Measurements from ENCODE around the gene TMEM238L. TPM values are rescaled to one million over a fixed set of nuclear protein-coding genes. Genes with fewer than 3 reads are reported as not detected.

TMEM238L gene
- total and polyA plus RNA-seq, 7 experiments from 2014 or later, result not detected

- Mint-ChIP-seq H3K4me3 (no peak overlapping the region), H3K27me3 (peaks cover 0 to 6% (median 0%) of the 10 kb centered on the region in 5 donors), H3K36me3 (no peaks in the 10 kb centered on the region), H3K27ac (no peak overlapping the region), H3K4me1 (no peaks in the 10 kb centered on the region), H3K9me3 (no peaks in the 10 kb centered on the region)
- Histone ChIP-seq H3K9me3 (ENCODE audit: control insufficient read depth in 2 of 3, low read length in 3 of 3) (no peaks in the 10 kb centered on the region), H3K4me3 (ENCODE audit: low read length) (no peak overlapping the region), H3K27me3 (ENCODE audit: control insufficient read depth in 2 of 2, insufficient read depth in 2 of 2, low read length in 2 of 2) (no peaks in the 10 kb centered on the region), H3K27ac (ENCODE audit: low read depth, low read length) (no peak overlapping the region), H3K4me1 (ENCODE audit: control insufficient read depth in 2 of 2, insufficient read depth in 2 of 2, low read length in 2 of 2) (no peaks in the 10 kb centered on the region), H3K36me3 (ENCODE audit: control insufficient read depth in 2 of 3, insufficient read depth in 3 of 3, low read length in 3 of 3) (no peaks in the 10 kb centered on the region)
- ChIA-PET CTCF (interaction anchor here (1.4 kb wide), 1 partner anchor 175 kb away, joined by 3 read pairs; no protein-coding TSS in a partner anchor), POLR2A (no interaction called here)
- intact Hi-C loops (cut with micrococcal nuclease), result no loop called here
- no peak for DNase-seq
- no peak for ATAC-seq
These were observed 17.9 kb upstream of the TMEM238L start for GRCh38 chr17:10821770-10822169.

- POLR2A ChIA-PET, result no interaction called here
- H3K4me1 ChIP-seq (ENCODE audit: control insufficient read depth in 2 of 2, insufficient read depth in 2 of 2, low read length in 2 of 2), result no peaks in the 10 kb centered on the region
- H3K27ac ChIP-seq (ENCODE audit: low read depth, low read length), result no peak overlapping the region
- Mint-ChIP-seq H3K4me3 (no peak overlapping the region), H3K4me1 (no peaks in the 10 kb centered on the region), H3K36me3 (no peaks in the 10 kb centered on the region), H3K27ac (no peak overlapping the region), H3K9me3 (no peaks in the 10 kb centered on the region), H3K27me3 (peaks cover 0 to 6% (median 0%) of the 10 kb centered on the region in 5 donors)
- CTCF ChIA-PET, result interaction anchor here (1.4 kb wide), 1 partner anchor 174 kb away, joined by 3 read pairs; no protein-coding TSS in a partner anchor
- intact Hi-C loops (cut with micrococcal nuclease), result no loop called here
- no peak for ATAC-seq
- no peak for DNase-seq
- H3K4me3 ChIP-seq (ENCODE audit: low read length), result no peak overlapping the region
- H3K36me3 ChIP-seq (ENCODE audit: control insufficient read depth in 2 of 3, insufficient read depth in 3 of 3, low read length in 3 of 3), result no peaks in the 10 kb centered on the region
- no peaks in the 10 kb centered on the region for H3K9me3 ChIP-seq (ENCODE audit: control insufficient read depth in 2 of 3, low read length in 3 of 3)
- H3K27me3 ChIP-seq (ENCODE audit: control insufficient read depth in 2 of 2, insufficient read depth in 2 of 2, low read length in 2 of 2), result no peaks in the 10 kb centered on the region
These were observed 17.2 kb upstream of the TMEM238L start for GRCh38 chr17:10821054-10821453.

- intact Hi-C loops (cut with micrococcal nuclease), result no loop called here
- no peak for DNase-seq
- Mint-ChIP-seq H3K36me3 (no peaks in the 10 kb centered on the region), H3K4me3 (no peak overlapping the region), H3K27me3 (no peaks in the 10 kb centered on the region), H3K4me1 (no peaks in the 10 kb centered on the region), H3K9me3 (no peaks in the 10 kb centered on the region), H3K27ac (no peak overlapping the region)
- no peaks in the 10 kb centered on the region for H3K9me3 ChIP-seq (ENCODE audit: control insufficient read depth in 2 of 3, low read length in 3 of 3)
- H3K27me3 ChIP-seq (ENCODE audit: control insufficient read depth in 2 of 2, insufficient read depth in 2 of 2, low read length in 2 of 2), result no peaks in the 10 kb centered on the region
- ChIA-PET CTCF (no interaction called here), POLR2A (no interaction called here)
- no peaks in the 10 kb centered on the region for H3K4me1 ChIP-seq (ENCODE audit: control insufficient read depth in 2 of 2, insufficient read depth in 2 of 2, low read length in 2 of 2)
- ATAC-seq, result no peak
- H3K36me3 ChIP-seq (ENCODE audit: control insufficient read depth in 2 of 3, insufficient read depth in 3 of 3, low read length in 3 of 3), result no peaks in the 10 kb centered on the region
- no peak overlapping the region for H3K4me3 ChIP-seq (ENCODE audit: low read length)
- no peak overlapping the region for H3K27ac ChIP-seq (ENCODE audit: low read depth, low read length)
These were observed 11.4 kb upstream of the TMEM238L start for GRCh38 chr17:10815319-10815718.

- Mint-ChIP-seq H3K4me1 (no peaks in the 10 kb centered on the region), H3K4me3 (no peak overlapping the region), H3K27ac (no peak overlapping the region), H3K9me3 (no peaks in the 10 kb centered on the region), H3K36me3 (no peaks in the 10 kb centered on the region), H3K27me3 (no peaks in the 10 kb centered on the region)
- DNase-seq (no peak), ATAC-seq (no peak)
- Histone ChIP-seq H3K4me3 (ENCODE audit: low read length) (no peak overlapping the region), H3K27ac (ENCODE audit: low read depth, low read length) (no peak overlapping the region), H3K9me3 (ENCODE audit: control insufficient read depth in 2 of 3, low read length in 3 of 3) (no peaks in the 10 kb centered on the region), H3K4me1 (ENCODE audit: control insufficient read depth in 2 of 2, insufficient read depth in 2 of 2, low read length in 2 of 2) (no peaks in the 10 kb centered on the region), H3K27me3 (ENCODE audit: control insufficient read depth in 2 of 2, insufficient read depth in 2 of 2, low read length in 2 of 2) (no peaks in the 10 kb centered on the region), H3K36me3 (ENCODE audit: control insufficient read depth in 2 of 3, insufficient read depth in 3 of 3, low read length in 3 of 3) (no peaks in the 10 kb centered on the region)
- POLR2A ChIA-PET, result no interaction called here
- CTCF ChIA-PET, result no interaction called here
- intact Hi-C loops (cut with micrococcal nuclease), result no loop called here
These were observed 10.2 kb upstream of the TMEM238L start for GRCh38 chr17:10814075-10814474.

GRCh38 chr17:10812674-10813073 is 8.8 kb upstream of the TMEM238L start:
- no peaks in the 10 kb centered on the region for H3K27me3 ChIP-seq (ENCODE audit: control insufficient read depth in 2 of 2, insufficient read depth in 2 of 2, low read length in 2 of 2)
- no peaks in the 10 kb centered on the region for H3K9me3 ChIP-seq (ENCODE audit: control insufficient read depth in 2 of 3, low read length in 3 of 3)
- no peak overlapping the region for H3K4me3 ChIP-seq (ENCODE audit: low read length)
- H3K4me3 Mint-ChIP-seq, result no peak overlapping the region
- DNase-seq (no peak), ATAC-seq (no peak)
- ChIA-PET CTCF (no interaction called here), POLR2A (interaction anchor here (1.0 kb wide), 1 partner anchor 116 kb away, joined by 3 read pairs; the partner anchor contains the start of genes ADPRM and SCO1)
- H3K36me3 Mint-ChIP-seq, result no peaks in the 10 kb centered on the region
- intact Hi-C loops (cut with micrococcal nuclease), result no loop called here
- H3K9me3 Mint-ChIP-seq, result no peaks in the 10 kb centered on the region
- no peak overlapping the region for H3K27ac ChIP-seq (ENCODE audit: low read depth, low read length)
- no peaks in the 10 kb centered on the region for H3K4me1 Mint-ChIP-seq
- no peaks in the 10 kb centered on the region for H3K36me3 ChIP-seq (ENCODE audit: control insufficient read depth in 2 of 3, insufficient read depth in 3 of 3, low read length in 3 of 3)
- H3K27ac Mint-ChIP-seq, result no peak overlapping the region
- no peaks in the 10 kb centered on the region for H3K4me1 ChIP-seq (ENCODE audit: control insufficient read depth in 2 of 2, insufficient read depth in 2 of 2, low read length in 2 of 2)
- H3K27me3 Mint-ChIP-seq, result no peaks in the 10 kb centered on the region

- Mint-ChIP-seq H3K4me1 (no peaks in the 10 kb centered on the region), H3K27ac (no peak overlapping the region), H3K9me3 (no peaks in the 10 kb centered on the region), H3K36me3 (peaks cover 0 to 3% (median 0%) of the 10 kb centered on the region in 5 donors), H3K4me3 (no peak overlapping the region), H3K27me3 (peaks cover 0 to 3% (median 0%) of the 10 kb centered on the region in 5 donors)
- CTCF ChIA-PET, result no interaction called here
- ATAC-seq, result no peak
- no peak for DNase-seq
- Histone ChIP-seq H3K27me3 (ENCODE audit: control insufficient read depth in 2 of 2, insufficient read depth in 2 of 2, low read length in 2 of 2) (no peaks in the 10 kb centered on the region), H3K36me3 (ENCODE audit: control insufficient read depth in 2 of 3, insufficient read depth in 3 of 3, low read length in 3 of 3) (no peaks in the 10 kb centered on the region), H3K27ac (ENCODE audit: low read depth, low read length) (no peak overlapping the region), H3K9me3 (ENCODE audit: control insufficient read depth in 2 of 3, low read length in 3 of 3) (no peaks in the 10 kb centered on the region), H3K4me3 (ENCODE audit: low read length) (no peak overlapping the region), H3K4me1 (ENCODE audit: control insufficient read depth in 2 of 2, insufficient read depth in 2 of 2, low read length in 2 of 2) (no peaks in the 10 kb centered on the region)
- POLR2A ChIA-PET, result no interaction called here
- intact Hi-C loops (cut with micrococcal nuclease), result no loop called here
These were observed 5.7 kb upstream of the TMEM238L start for GRCh38 chr17:10809605-10810004.

GRCh38 chr17:10807704-10808128 is 3.8 kb upstream of the TMEM238L start:
- Mint-ChIP-seq H3K27ac (no peak overlapping the region), H3K4me1 (no peaks in the 10 kb centered on the region), H3K4me3 (no peak overlapping the region), H3K9me3 (no peaks in the 10 kb centered on the region), H3K27me3 (peaks cover 0 to 3% (median 0%) of the 10 kb centered on the region in 5 donors), H3K36me3 (peaks cover 0 to 3% (median 0%) of the 10 kb centered on the region in 5 donors)
- no peak for ATAC-seq
- ChIA-PET POLR2A (no interaction called here), CTCF (no interaction called here)
- H3K27ac ChIP-seq (ENCODE audit: low read depth, low read length), result no peak overlapping the region
- no peaks in the 10 kb centered on the region for H3K27me3 ChIP-seq (ENCODE audit: control insufficient read depth in 2 of 2, insufficient read depth in 2 of 2, low read length in 2 of 2)
- H3K36me3 ChIP-seq (ENCODE audit: control insufficient read depth in 2 of 3, insufficient read depth in 3 of 3, low read length in 3 of 3), result no peaks in the 10 kb centered on the region
- intact Hi-C loops (cut with micrococcal nuclease), result no loop called here
- no peaks in the 10 kb centered on the region for H3K9me3 ChIP-seq (ENCODE audit: control insufficient read depth in 2 of 3, low read length in 3 of 3)
- no peak for DNase-seq
- no peak overlapping the region for H3K4me3 ChIP-seq (ENCODE audit: low read length)
- no peaks in the 10 kb centered on the region for H3K4me1 ChIP-seq (ENCODE audit: control insufficient read depth in 2 of 2, insufficient read depth in 2 of 2, low read length in 2 of 2)

All from naive thymus-derived CD4-positive, alpha-beta T cell (primary cell).